KMS-11 (cell line): ENCODE results near the gene ENO4.

Source experiments
- H2AFZ ChIP-seq: fragments of 200-600 bp; sonication (generic); 2 replicates; pipeline ENCODE4 v1.6.1; 2016; ENCODE audit warnings: antibody characterized with exemption, mixed run types, low read depth
- H3K27ac ChIP-seq: fragments of 200-600 bp; sonication (generic); 2 replicates; pipeline ENCODE4 v1.6.1; 2016; ENCODE audit warnings: mild to moderate bottlenecking, mixed run types
- H3K27me3 ChIP-seq: fragments of 200-600 bp; sonication (generic); 2 replicates; pipeline ENCODE4 v1.6.1; 2017; ENCODE audit warnings: mild to moderate bottlenecking, low read depth, mixed run types, moderate library complexity; ENCODE audit not compliant: insufficient read depth
- H3K36me3 ChIP-seq: fragments of 200-600 bp; sonication (generic); 2 replicates; pipeline ENCODE4 v1.6.1; 2017; ENCODE audit warnings: mild to moderate bottlenecking, mixed run types; ENCODE audit not compliant: insufficient read depth
- H3K4me1 ChIP-seq: fragments of 200-600 bp; sonication (generic); 2 replicates; pipeline ENCODE4 v1.6.1; 2016; ENCODE audit warnings: mild to moderate bottlenecking, low read depth, mixed run types; ENCODE audit not compliant: poor library complexity, severe bottlenecking
- H3K4me2 ChIP-seq: fragments of 200-600 bp; sonication (generic); 2 replicates; pipeline ENCODE4 v1.7.0; 2016; ENCODE audit warnings: mild to moderate bottlenecking, mixed run types
- H3K4me3 ChIP-seq: fragments of 200-600 bp; sonication (generic); IDR thresholded peaks from 2 replicates; pipeline ENCODE4 v1.6.1; 2017; ENCODE audit warnings: low read depth, low read length, mixed read lengths; ENCODE audit not compliant: insufficient read depth
- H3K79me2 ChIP-seq: fragments of 200-600 bp; sonication (generic); 2 replicates; pipeline ENCODE4 v1.6.1; 2016; ENCODE audit warnings: low read depth, mixed run types; ENCODE audit not compliant: insufficient read depth
- H3K9ac ChIP-seq: fragments of 200-600 bp; sonication (generic); 2 replicates; pipeline ENCODE4 v1.6.1; 2016; ENCODE audit warnings: mild to moderate bottlenecking, mixed run types
- H4K20me1 ChIP-seq: fragments of 200-600 bp; sonication (generic); 2 replicates; pipeline ENCODE4 v1.6.1; 2016; ENCODE audit warnings: mild to moderate bottlenecking, mixed run types; ENCODE audit not compliant: insufficient read depth
- CTCF ChIP-seq: fragments of 200-600 bp; sonication (generic); conservative IDR thresholded peaks from 2 replicates; pipeline ENCODE4 v1.6.1; 2017; ENCODE audit warnings: low read depth, mild to moderate bottlenecking, antibody characterized with exemption, low read length, moderate library complexity, mixed read lengths

ENO4 gene

GRCh38 chr10:116836083-116836482 lies 13.2 kb upstream of the ENO4 start:
- no peak overlapping the region for H3K4me3 ChIP-seq
- H2AFZ ChIP-seq, result no peak overlapping the region
- H3K4me2 ChIP-seq, result no peak overlapping the region
- no peak for TF ChIP-seq CTCF
- H3K36me3 ChIP-seq, result no peaks in the 10 kb centered on the region
- no peaks in the 10 kb centered on the region for H3K27me3 ChIP-seq
- H3K27ac ChIP-seq, result no peak overlapping the region
- no peaks in the 10 kb centered on the region for H3K79me2 ChIP-seq
- H3K9ac ChIP-seq, result no peak overlapping the region
- H4K20me1 ChIP-seq, result no peaks in the 10 kb centered on the region
- no peaks in the 10 kb centered on the region for H3K4me1 ChIP-seq

DNA sequence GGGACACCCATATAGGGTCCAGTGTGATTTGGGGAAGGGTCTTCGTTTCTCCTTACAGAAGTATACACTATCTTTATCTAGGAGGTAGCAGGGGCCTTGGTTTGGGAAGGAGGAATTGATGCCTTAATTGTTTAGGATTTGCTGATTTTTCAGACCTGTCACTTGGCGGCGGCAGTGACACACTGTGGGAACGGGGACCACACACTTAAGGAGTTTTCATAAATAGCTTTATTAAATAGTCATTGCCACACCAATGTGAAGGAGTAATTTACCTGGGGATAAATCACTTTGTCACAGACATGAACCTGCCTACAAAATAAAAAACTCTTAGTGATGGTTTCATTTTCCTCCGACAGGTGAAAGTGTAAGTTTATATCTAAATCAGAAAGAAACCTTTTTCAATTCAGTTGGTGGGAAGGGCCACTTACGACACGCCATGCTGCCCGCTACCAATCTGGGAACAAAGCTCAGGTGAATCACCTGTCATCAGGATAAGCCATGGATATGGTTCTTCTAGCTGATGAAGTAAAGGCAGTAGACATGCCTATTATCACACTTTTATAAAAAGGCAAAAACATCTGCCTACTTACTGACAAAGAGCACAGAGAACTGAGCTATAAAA lies 12.3 kb upstream of the ENO4 start:
- no peaks in the 10 kb centered on the region for H3K79me2 ChIP-seq
- H3K9ac ChIP-seq, result no peak overlapping the region
- no peaks in the 10 kb centered on the region for H3K36me3 ChIP-seq
- TF ChIP-seq CTCF, result no peak
- no peak overlapping the region for H3K4me3 ChIP-seq
- H4K20me1 ChIP-seq, result no peaks in the 10 kb centered on the region
- H3K4me1 ChIP-seq, result no peaks in the 10 kb centered on the region
- no peaks in the 10 kb centered on the region for H3K27me3 ChIP-seq
- no peak overlapping the region for H3K4me2 ChIP-seq
- H2AFZ ChIP-seq, result no peak overlapping the region
- no peak overlapping the region for H3K27ac ChIP-seq

GRCh38 chr10:116838143-116838725 lies 11.1 kb upstream of the ENO4 start:
- H3K4me2 ChIP-seq, result no peak overlapping the region

GRCh38 chr10:116840389-116841075 lies 8.8 kb upstream of the ENO4 start:
- Histone ChIP-seq H3K4me1 (no peaks in the 10 kb centered on the region), H3K4me3 (no peak overlapping the region), H3K36me3 (no peaks in the 10 kb centered on the region), H3K4me2 (no peak overlapping the region), H3K79me2 (no peaks in the 10 kb centered on the region), H3K27ac (no peak overlapping the region), H4K20me1 (no peaks in the 10 kb centered on the region), H3K27me3 (no peaks in the 10 kb centered on the region), H3K9ac (no peak overlapping the region), H2AFZ (no peak overlapping the region)
- TF ChIP-seq CTCF, result no peak

More at GRCh38 chr10:116838143-116838725, 11.1 kb upstream of the ENO4 start:
- Histone ChIP-seq H3K79me2 (no peaks in the 10 kb centered on the region), H3K36me3 (no peaks in the 10 kb centered on the region), H3K4me3 (no peak overlapping the region), H3K9ac (no peak overlapping the region), H3K4me1 (no peaks in the 10 kb centered on the region), H3K27ac (no peak overlapping the region), H4K20me1 (no peaks in the 10 kb centered on the region), H2AFZ (no peak overlapping the region), H3K27me3 (no peaks in the 10 kb centered on the region)
- no peak for TF ChIP-seq CTCF
